SK-N-SH treated with all-trans-retinoic acid at 6 μM for 48 hours (cell line): Measurements from ENCODE around the gene PXMP2.

Experiments used
- ATAC-seq: fragments of 200-7000 bp; cut with Tn5 transposase; 3 replicates; pipeline ENCODE4 v1.9.1; 2020; ENCODE audit warnings: mild to moderate bottlenecking, moderate library complexity
- ARNTL ChIP-seq: fragments of 450-650 bp; formaldehyde crosslinking; IDR thresholded peaks from 2 replicates; pipeline ENCODE4 v1.5.0; 2020; ENCODE audit warnings: low read depth, mild to moderate bottlenecking, moderate library complexity, borderline replicate concordance
- BACH2 ChIP-seq: fragments of 250-450 bp; sonication (Bioruptor Pico); IDR thresholded peaks from 2 replicates; pipeline ENCODE4 v1.9.0; 2021; ENCODE audit warnings: mild to moderate bottlenecking, borderline replicate concordance
- CSRNP3 ChIP-seq: fragments of 250-450 bp; sonication (Bioruptor Pico); IDR thresholded peaks from 2 replicates; pipeline ENCODE4 v1.5.1; 2021; ENCODE audit warnings: mild to moderate bottlenecking, moderate library complexity
- GLIS3 ChIP-seq: fragments of 250-450 bp; sonication (Bioruptor Pico); IDR thresholded peaks from 2 replicates; pipeline ENCODE4 v1.5.0; 2020; ENCODE audit warnings: mild to moderate bottlenecking, moderate library complexity
- ISL1 ChIP-seq: fragments of 250-450 bp; sonication (Bioruptor Pico); IDR thresholded peaks from 2 replicates; pipeline ENCODE4 v2.1.2; 2022; ENCODE audit warnings: mild to moderate bottlenecking, moderate library complexity
- OSR1 ChIP-seq: fragments of 250-450 bp; sonication (Bioruptor Pico); IDR thresholded peaks from 2 replicates; pipeline ENCODE4 v1.8.0; 2022; ENCODE audit warnings: moderate library complexity, mild to moderate bottlenecking, inconsistent platforms
- PATZ1 ChIP-seq: fragments of 250-450 bp; sonication (Bioruptor Pico); IDR thresholded peaks from 2 replicates; pipeline ENCODE4 v1.8.0; 2020; ENCODE audit warnings: mild to moderate bottlenecking, moderate library complexity, borderline replicate concordance
- POU6F1 ChIP-seq: fragments of 250-450 bp; sonication (Bioruptor Pico); IDR thresholded peaks from 2 replicates; pipeline ENCODE4 v1.8.0; 2021; ENCODE audit warnings: low read depth, mild to moderate bottlenecking, moderate library complexity, borderline replicate concordance
- PPARA ChIP-seq: fragments of 250-450 bp; sonication (Bioruptor Pico); IDR thresholded peaks from 2 replicates; pipeline ENCODE4 v1.5.0; 2020; ENCODE audit warnings: mild to moderate bottlenecking, borderline replicate concordance
- RARB ChIP-seq: fragments of 250-450 bp; sonication (Bioruptor Pico); IDR thresholded peaks from 2 replicates; pipeline ENCODE4 v1.8.0; 2021; ENCODE audit warnings: mild to moderate bottlenecking, moderate library complexity
- TCF4 ChIP-seq: fragments of 250-450 bp; sonication (Bioruptor Pico); IDR thresholded peaks from 2 replicates; pipeline ENCODE4 v1.8.0; 2021; ENCODE audit warnings: mild to moderate bottlenecking, moderate library complexity, borderline replicate concordance
- TOX ChIP-seq: fragments of 250-450 bp; sonication (Bioruptor Pico); IDR thresholded peaks from 2 replicates; pipeline ENCODE4 v1.8.0; 2021; ENCODE audit warnings: mild to moderate bottlenecking, moderate library complexity, borderline replicate concordance
- TSHZ2 ChIP-seq: fragments of 250-450 bp; sonication (Bioruptor Pico); IDR thresholded peaks from 2 replicates; pipeline ENCODE4 v1.5.0; 2020; ENCODE audit warnings: mild to moderate bottlenecking, moderate library complexity
- ZC3H10 ChIP-seq: fragments of 250-450 bp; sonication (Bioruptor Pico); IDR thresholded peaks from 2 replicates; pipeline ENCODE4 v1.5.1; 2021; ENCODE audit warnings: mild to moderate bottlenecking, moderate library complexity
- ZNF565 ChIP-seq: fragments of 450-650 bp; formaldehyde crosslinking; conservative IDR thresholded peaks from 2 replicates; pipeline ENCODE4 v1.5.0; 2020; ENCODE audit warnings: low read depth, mild to moderate bottlenecking, moderate library complexity
- ZNF8 ChIP-seq: fragments of 450-650 bp; formaldehyde crosslinking; IDR thresholded peaks from 2 replicates; pipeline ENCODE4 v1.5.0; 2020; ENCODE audit warnings: mild to moderate bottlenecking, moderate library complexity

The PXMP2 gene

GRCh38 chr12:132698341-132698740, 11.0 kb downstream of the PXMP2 start (continued):
- TF ChIP-seq PATZ1 (CRISPR knock-in tag) (no peak), GLIS3 (no peak)

GRCh38 chr12:132700212-132700822, 12.9 kb downstream of the PXMP2 start:
- ATAC-seq: peak; percentile 25
- TF ChIP-seq BACH2 (CRISPR knock-in tag): no peak
- no peak for TF ChIP-seq POU6F1 (CRISPR knock-in tag)
- TF ChIP-seq ZNF8 (CRISPR knock-in tag): no peak
- no peak for TF ChIP-seq ZNF565 (CRISPR knock-in tag)
- TF ChIP-seq ARNTL: no peak
- TF ChIP-seq ZC3H10 (CRISPR knock-in tag): no peak
- TF ChIP-seq RARB (CRISPR knock-in tag): no peak
- no peak for TF ChIP-seq TCF4 (CRISPR knock-in tag)
- no peak for TF ChIP-seq PPARA (CRISPR knock-in tag)
- no peak for TF ChIP-seq TSHZ2 (CRISPR knock-in tag)
- no peak for TF ChIP-seq OSR1
- no peak for TF ChIP-seq ISL1 (CRISPR knock-in tag)
- no peak for TF ChIP-seq CSRNP3 (CRISPR knock-in tag)
- TF ChIP-seq PATZ1 (CRISPR knock-in tag): no peak
- TF ChIP-seq TOX (CRISPR knock-in tag): no peak
- TF ChIP-seq, all 23 proteins: peak for 0

- ATAC-seq: peak; percentile 33
- no peak for TF ChIP-seq PATZ1 (CRISPR knock-in tag)
Observed at GRCh38 chr12:132702640-132703039, 15.3 kb downstream of the PXMP2 start.
